NK-92 (cell line): Measurements from ENCODE around the gene TELO2.
"Not testable (repeated sequence)": the region's sequence is repeated elsewhere in the genome, so short reads cannot be mapped to it uniquely, and the experiment has no call there.

Source experiments
- DNase-seq: peaks from one replicate; lab custom pipeline; 2025; ENCODE audit not compliant: unreplicated experiment; lab: John Stamatoyannopoulos, UW

Gene TELO2

GRCh38 chr16:1475552-1476114 is 17.5 kb upstream of the TELO2 start:
- DNase-seq = no peak

GRCh38 chr16:1477033-1477432 is 16.1 kb upstream of the TELO2 start:
- no peak for DNase-seq

GRCh38 chr16:1478937-1479336 is 14.2 kb upstream of the TELO2 start:
- DNase-seq = not testable (repeated sequence)

- DNase-seq = no peak
Measured at GRCh38 chr16:1481906-1482835, 11.0 kb upstream of the TELO2 start.

- DNase-seq = no peak
Measured at GRCh38 chr16:1485847-1486496, 7.2 kb upstream of the TELO2 start.

GRCh38 chr16:1486551-1487390 is 6.4 kb upstream of the TELO2 start:
- no peak for DNase-seq

- DNase-seq = no peak
Measured at GRCh38 chr16:1487395-1488053, 5.6 kb upstream of the TELO2 start.

- no peak for DNase-seq
Measured at GRCh38 chr16:1488054-1488601, 5.0 kb upstream of the TELO2 start.

GRCh38 chr16:1488619-1489018 is 4.5 kb upstream of the TELO2 start, which contains the start of gene PTX4:
PTX4 (minus strand) TSS chr16:1488944; CDS start chr16:1488909, 35 bp downstream.
- DNase-seq = no peak

- DNase-seq = no peak
Measured at GRCh38 chr16:1489077-1489476, 4.1 kb upstream of the TELO2 start.

GRCh38 chr16:1491327-1491726 is 1.8 kb upstream of the TELO2 start:
- DNase-seq = no peak

- DNase-seq = no peak
Measured at GRCh38 chr16:1492082-1492922, 858 bp upstream of the TELO2 start.

GRCh38 chr16:1493746-1494094 is 560 bp downstream of the TELO2 start:
- no peak for DNase-seq

- DNase-seq = no peak
Measured at GRCh38 chr16:1494129-1494640, 1.0 kb downstream of the TELO2 start.

- no peak for DNase-seq
Measured at GRCh38 chr16:1494711-1495110, 1.6 kb downstream of the TELO2 start.

- DNase-seq = no peak
Measured at GRCh38 chr16:1495211-1495888, 2.2 kb downstream of the TELO2 start.

GRCh38 chr16:1495889-1496262 is 2.7 kb downstream of the TELO2 start:
- no peak for DNase-seq

GRCh38 chr16:1496464-1496863 is 3.3 kb downstream of the TELO2 start:
- no peak for DNase-seq
